Naive thymus-derived CD4-positive, alpha-beta T cell (primary cell): Measurements from ENCODE around the gene STAT3. TPM values are rescaled to one million over a fixed set of nuclear protein-coding genes. Genes with fewer than 3 reads are reported as not detected.
A peak's percentile ranks its signal among the peaks of the same experiment; 100 is the strongest.

Source experiments
- ATAC-seq: fragments of 150-1000 bp; cut with Tn5 transposase; 2 replicates; pipeline ENCODE4 v1.10.0; 2021; ENCODE audit warnings: mild to moderate bottlenecking, moderate library complexity
- CTCF ChIA-PET: fragments of 350-600 bp; sonication (Branson Sonifier 250); formaldehyde crosslinking; loops from one replicate; lab custom pipeline; 2021; ENCODE audit warnings: antibody characterized with exemption; lab: Charles Lee
- POLR2A ChIA-PET: fragments of 350-600 bp; sonication (Branson Sonifier 250); formaldehyde crosslinking; loops from one replicate; lab custom pipeline; 2021; ENCODE audit warnings: antibody characterized with exemption, inconsistent platforms; lab: Charles Lee
- DNase-seq, 9 donors: peaks; one replicate each; pipeline versions ENCODE4 v3.0.0 to v3.0.0-alpha.2; 2020 to 2022; ENCODE audit warnings: mixed read lengths in 1 of 9
- H3K27ac ChIP-seq: one replicate; pipeline ENCODE4 v1.7.0; 2013; ENCODE audit warnings: mild to moderate bottlenecking, low read depth, low read length, moderate library complexity
- H3K27me3 ChIP-seq, 2 donors: one replicate each; pipeline ENCODE4 v1.7.0; 2013; ENCODE audit warnings: low read length in 2 of 2, mild to moderate bottlenecking in 2 of 2, moderate library complexity in 2 of 2; ENCODE audit not compliant: control insufficient read depth in 2 of 2, insufficient read depth in 2 of 2
- H3K36me3 ChIP-seq, 3 experiments: 1 replicate in 2 of 3; 2 replicates in 1 of 3; pipeline ENCODE4 v1.7.0; 2013; ENCODE audit warnings: low read length in 3 of 3, mild to moderate bottlenecking in 3 of 3, moderate library complexity in 1 of 3; ENCODE audit not compliant: insufficient read depth in 3 of 3, control insufficient read depth in 2 of 3
- H3K4me1 ChIP-seq, 2 donors: one replicate each; pipeline ENCODE4 v1.7.0; 2013; ENCODE audit warnings: low read length in 2 of 2, mild to moderate bottlenecking in 2 of 2, moderate library complexity in 1 of 2; ENCODE audit not compliant: control insufficient read depth in 2 of 2, insufficient read depth in 2 of 2
- H3K4me3 ChIP-seq: 2 replicates; pipeline ENCODE4 v1.7.0; 2013; ENCODE audit warnings: mild to moderate bottlenecking, low read length
- H3K9me3 ChIP-seq, 3 experiments: 1 replicate in 2 of 3; 2 replicates in 1 of 3; pipeline ENCODE4 v1.7.0; 2013; ENCODE audit warnings: low read length in 3 of 3; ENCODE audit not compliant: control insufficient read depth in 2 of 3
- H3K27ac Mint-ChIP-seq, 9 donors: one replicate each; pipeline ENCODE4 v1.8.0; 2020 to 2022; ENCODE audit warnings: mixed read lengths in 9 of 9, mild to moderate bottlenecking in 8 of 9, moderate library complexity in 5 of 9, inconsistent platforms in 2 of 9
- H3K27me3 Mint-ChIP-seq, 5 donors: one replicate each; pipeline ENCODE4 v1.8.0; 2021 to 2022; ENCODE audit warnings: mixed read lengths in 5 of 5, mild to moderate bottlenecking in 1 of 5
- H3K36me3 Mint-ChIP-seq, 5 donors: one replicate each; pipeline ENCODE4 v1.8.0; 2020 to 2022; ENCODE audit warnings: mixed read lengths in 5 of 5, mild to moderate bottlenecking in 3 of 5, inconsistent platforms in 1 of 5
- H3K4me1 Mint-ChIP-seq, 7 donors: one replicate each; pipeline ENCODE4 v1.8.0; 2020 to 2022; ENCODE audit warnings: mixed read lengths in 7 of 7, mild to moderate bottlenecking in 3 of 7, inconsistent platforms in 1 of 7
- H3K4me3 Mint-ChIP-seq, 10 donors: one replicate each; pipeline ENCODE4 v1.8.0; 2020 to 2022; ENCODE audit warnings: mild to moderate bottlenecking in 10 of 10, mixed read lengths in 10 of 10, moderate library complexity in 6 of 10, inconsistent platforms in 2 of 10
- H3K9me3 Mint-ChIP-seq, 11 donors: one replicate each; pipeline ENCODE4 v1.8.0; 2020 to 2022; ENCODE audit warnings: mixed read lengths in 11 of 11, mild to moderate bottlenecking in 4 of 11, inconsistent platforms in 1 of 11, moderate library complexity in 1 of 11
- intact Hi-C, 2 donors: fragments of 100-400 bp; cut with micrococcal nuclease; formaldehyde crosslinking; loops; one replicate each; pipeline ENCODE4 v1.15.1; 2023
- polyA plus RNA-seq, 2 donors: library from polyadenylated mRNA; unstranded; fragments of 300-500 nt; fragmentation: Illumina TruSeq; gene quantifications; one replicate each; pipeline ENCODE4 v1.2.3, GENCODE V29; 2021
- total RNA-seq, 6 experiments: library from RNA in 5 of 6; stranded (reverse) in 5 of 6; gene quantifications; 1 replicate in 5 of 6; 2 replicates in 1 of 6; pipeline ENCODE4 v1.2.3 and lab custom pipeline; 2021 to 2026

STAT3 gene
- total and polyA plus RNA-seq, 7 experiments from 2014 or later, result 133 to 275 (median 189) TPM

GRCh38 chr17:42410319-42410685 lies 22.1 kb upstream of the STAT3 start:
- H3K9me3 ChIP-seq, result no peaks in the 10 kb centered on the region
- ChIA-PET POLR2A (interaction anchor here (0.7 kb wide), 1 partner anchor 152 kb away, joined by 4 read pairs; no protein-coding TSS in a partner anchor), CTCF (interaction anchor here (1.0 to 13.7 kb wide), 4 partner anchors 30 to 123 kb away, joined by 3 to 264 read pairs (median 4); no protein-coding TSS in a partner anchor)

GRCh38 chr17:42409523-42410318 lies 21.5 kb upstream of the STAT3 start:
- DNase-seq (no peak), ATAC-seq (no peak)
- Histone ChIP-seq H3K27me3 (no peaks in the 10 kb centered on the region), H3K9me3 (no peaks in the 10 kb centered on the region), H3K4me3 (no peak overlapping the region), H3K36me3 (no peaks in the 10 kb centered on the region), H3K27ac (no peak overlapping the region), H3K4me1 (peaks cover 4 to 16% of the 10 kb centered on the region in 2 donors)
- no peaks in the 10 kb centered on the region for H3K9me3 Mint-ChIP-seq
- POLR2A ChIA-PET, result interaction anchor here (0.7 to 1.0 kb wide), 3 partner anchors 21 to 153 kb away, joined by 3 to 7 read pairs (median 4); partner anchors contain the start of gene STAT3
- peak overlapping the region in 1 of 9 donors; percentile 33 for H3K27ac Mint-ChIP-seq
- no peaks in the 10 kb centered on the region for H3K36me3 Mint-ChIP-seq
- no peak overlapping the region for H3K4me3 Mint-ChIP-seq
- no peaks in the 10 kb centered on the region for H3K27me3 Mint-ChIP-seq
- intact Hi-C loops, result loop anchor here (5.0 to 10.0 kb wide), 2 partner anchors 215 to 342 kb away; partner anchors contain the start of gene GHDC (in 1 of the 2)
- CTCF ChIA-PET, result interaction anchor here (0.6 to 13.7 kb wide), 6 partner anchors 21 to 121 kb away, joined by 3 to 264 read pairs (median 4); no protein-coding TSS in a partner anchor
- H3K4me1 Mint-ChIP-seq, result peaks cover 11 to 30% (median 23%) of the 10 kb centered on the region in 7 donors

More at GRCh38 chr17:42410319-42410685, 22.1 kb upstream of the STAT3 start:
- Histone ChIP-seq H3K27ac (no peak overlapping the region), H3K27me3 (no peaks in the 10 kb centered on the region), H3K4me1 (peaks cover 7 to 21% of the 10 kb centered on the region in 2 donors), H3K4me3 (no peak overlapping the region), H3K36me3 (no peaks in the 10 kb centered on the region)
- Mint-ChIP-seq H3K4me3 (peak overlapping the region in 1 of 10 donors; percentile 37), H3K9me3 (no peaks in the 10 kb centered on the region), H3K36me3 (no peaks in the 10 kb centered on the region), H3K27me3 (no peaks in the 10 kb centered on the region), H3K27ac (no peak overlapping the region), H3K4me1 (peaks cover 17 to 36% (median 29%) of the 10 kb centered on the region in 7 donors)
- ATAC-seq (no peak), DNase-seq (no peak)
- intact Hi-C loops, result no loop called here

- Histone ChIP-seq H3K36me3 (no peaks in the 10 kb centered on the region), H3K27ac (no peak overlapping the region), H3K4me1 (peaks cover 4 to 8% of the 10 kb centered on the region in 2 donors), H3K9me3 (no peaks in the 10 kb centered on the region), H3K27me3 (no peaks in the 10 kb centered on the region), H3K4me3 (no peak overlapping the region)
- ATAC-seq (no peak), DNase-seq (no peak)
- Mint-ChIP-seq H3K27me3 (peaks cover 0 to 3% (median 0%) of the 10 kb centered on the region in 5 donors), H3K9me3 (no peaks in the 10 kb centered on the region), H3K4me3 (no peak overlapping the region), H3K27ac (no peak overlapping the region), H3K4me1 (peaks cover 6 to 20% (median 16%) of the 10 kb centered on the region in 7 donors), H3K36me3 (no peaks in the 10 kb centered on the region)
- ChIA-PET POLR2A (interaction anchor here (0.5 to 3.1 kb wide), 7 partner anchors 19 to 161 kb away, joined by 3 to 22 read pairs (median 4); partner anchors contain the start of gene STAT3), CTCF (interaction anchor here (0.6 to 13.7 kb wide), 5 partner anchors 13 to 96 kb away, joined by 3 to 264 read pairs (median 4); no protein-coding TSS in a partner anchor)
- intact Hi-C loops, result loop anchor here (5.0 to 10.0 kb wide), 2 partner anchors 213 to 341 kb away; partner anchors contain the start of gene GHDC (in 1 of the 2)
Measured at GRCh38 chr17:42408061-42408460, 19.8 kb upstream of the STAT3 start.

GRCh38 chr17:42407289-42407836 lies 19.1 kb upstream of the STAT3 start:
- Mint-ChIP-seq H3K27me3 (peaks cover 0 to 3% (median 0%) of the 10 kb centered on the region in 5 donors), H3K9me3 (no peaks in the 10 kb centered on the region), H3K4me1 (peaks cover 6 to 22% (median 16%) of the 10 kb centered on the region in 7 donors), H3K4me3 (peak overlapping the region in 4 of 10 donors; percentile 2 to 22 (median 15)), H3K27ac (peak overlapping the region; percentile 2 to 80 (median 68)), H3K36me3 (no peaks in the 10 kb centered on the region)
- POLR2A ChIA-PET, result interaction anchor here (0.6 to 3.1 kb wide), 7 partner anchors 18 to 232 kb away, joined by 3 to 22 read pairs (median 4); partner anchors contain the start of gene STAT3
- no peak overlapping the region for H3K4me3 ChIP-seq
- ATAC-seq (peak; percentile 89), DNase-seq (peak in 7 of 9 donors; percentile 49 to 74 (median 62))
- H3K36me3 ChIP-seq, result no peaks in the 10 kb centered on the region
- intact Hi-C loops, result loop anchor here (2.0 to 10.0 kb wide), 5 partner anchors 19 to 340 kb away; partner anchors contain the start of genes GHDC (in 1 of the 2) and STAT3 (in 1 of the 2)
- no peak overlapping the region for H3K27ac ChIP-seq
- CTCF ChIA-PET, result interaction anchor here (0.8 to 13.7 kb wide), 11 partner anchors 9 to 290 kb away, joined by 3 to 264 read pairs (median 4); partner anchors contain the start of gene STAT3
- H3K4me1 ChIP-seq, result peaks cover 4 to 8% of the 10 kb centered on the region in 2 donors
- H3K9me3 ChIP-seq, result no peaks in the 10 kb centered on the region
- H3K27me3 ChIP-seq, result no peaks in the 10 kb centered on the region

GRCh38 chr17:42406615-42407288 lies 18.5 kb upstream of the STAT3 start:
- Histone ChIP-seq H3K27me3 (no peaks in the 10 kb centered on the region), H3K4me1 (peaks cover 4 to 8% of the 10 kb centered on the region in 2 donors), H3K27ac (no peak overlapping the region), H3K9me3 (no peaks in the 10 kb centered on the region), H3K36me3 (no peaks in the 10 kb centered on the region), H3K4me3 (no peak overlapping the region)
- Mint-ChIP-seq H3K27ac (peak overlapping the region in 7 of 9 donors; percentile 2 to 80 (median 44)), H3K4me3 (no peak overlapping the region), H3K36me3 (no peaks in the 10 kb centered on the region), H3K9me3 (no peaks in the 10 kb centered on the region), H3K27me3 (peaks cover 0 to 3% (median 0%) of the 10 kb centered on the region in 5 donors), H3K4me1 (peaks cover 6 to 23% (median 16%) of the 10 kb centered on the region in 7 donors)
- intact Hi-C loops, result loop anchor here (1.0 to 10.0 kb wide), 10 partner anchors 18 to 339 kb away; partner anchors contain the start of genes STAT3 (in 2 of the 2) and GHDC (in 1 of the 2)
- CTCF ChIA-PET, result interaction anchor here (0.8 to 13.7 kb wide), 18 partner anchors 8 to 289 kb away, joined by 3 to 264 read pairs (median 3); partner anchors contain the start of genes CAVIN1 and STAT3
- ATAC-seq, result no peak
- POLR2A ChIA-PET, result interaction anchor here (0.6 to 3.1 kb wide), 10 partner anchors 11 to 627 kb away, joined by 3 to 22 read pairs (median 4); partner anchors contain the start of gene STAT3
- no peak for DNase-seq
